OCI-LY1 (cell line): ENCODE measurements around the gene LSAMP.

Source experiments
- H2AFZ ChIP-seq: fragments of 200-600 bp; sonication (generic), shearing (Covaris generic); 2 replicates; pipeline ENCODE4 v1.6.0; 2014; ENCODE audit warnings: antibody characterized with exemption, mild to moderate bottlenecking, low read length
- H3F3A ChIP-seq: fragments of 200-600 bp; sonication (generic), shearing (Covaris generic); 2 replicates; pipeline ENCODE4 v1.6.0; 2014; ENCODE audit warnings: mild to moderate bottlenecking, antibody characterized with exemption, low read length, moderate library complexity; ENCODE audit not compliant: insufficient read depth
- H3K27ac ChIP-seq: fragments of 200-600 bp; sonication (generic); 2 replicates; pipeline ENCODE4 v1.5.1; 2014; ENCODE audit warnings: low read length, mixed run types, mild to moderate bottlenecking, low read depth; ENCODE audit not compliant: poor library complexity, severe bottlenecking
- H3K27me3 ChIP-seq: fragments of 200-600 bp; sonication (generic); 2 replicates; pipeline ENCODE4 v1.6.0; 2014; ENCODE audit warnings: antibody characterized with exemption, mild to moderate bottlenecking, low read length, moderate library complexity; ENCODE audit not compliant: insufficient read depth
- H3K36me3 ChIP-seq: fragments of 200-600 bp; sonication (generic); 2 replicates; pipeline ENCODE4 v1.6.1; 2014; ENCODE audit warnings: mild to moderate bottlenecking, antibody characterized with exemption, low read length, moderate library complexity, mixed read lengths; ENCODE audit not compliant: insufficient read depth
- H3K4me1 ChIP-seq: fragments of 200-600 bp; sonication (generic); 2 replicates; pipeline ENCODE4 v1.5.1; 2014; ENCODE audit warnings: mild to moderate bottlenecking, low read length, moderate library complexity; ENCODE audit not compliant: insufficient read depth, severe bottlenecking
- H3K4me2 ChIP-seq: fragments of 200-600 bp; sonication (generic), shearing (Covaris generic); 2 replicates; pipeline ENCODE4 v1.6.1; 2014; ENCODE audit warnings: low read length
- H3K4me3 ChIP-seq: fragments of 200-600 bp; sonication (generic); 2 replicates; pipeline ENCODE4 v1.5.1; 2014; ENCODE audit warnings: low read length, low read depth, mild to moderate bottlenecking, mixed read lengths; ENCODE audit not compliant: poor library complexity, severe bottlenecking
- H3K79me2 ChIP-seq: fragments of 200-600 bp; shearing (Covaris generic); 2 replicates; pipeline ENCODE4 v1.6.1; 2016; ENCODE audit warnings: mixed run types, low read length, mixed read lengths; ENCODE audit not compliant: insufficient read depth
- H3K9ac ChIP-seq: fragments of 200-600 bp; sonication (generic), shearing (Covaris generic); 2 replicates; pipeline ENCODE4 v1.6.1; 2014; ENCODE audit warnings: mild to moderate bottlenecking, low read length, mixed read lengths
- H3K9me2 ChIP-seq: fragments of 200-600 bp; sonication (generic), shearing (Covaris generic); 2 replicates; pipeline ENCODE4 v1.6.1; 2014; ENCODE audit warnings: low read depth, mild to moderate bottlenecking, low read length, mixed read lengths
- H3K9me3 ChIP-seq: fragments of 200-600 bp; shearing (Covaris generic); 2 replicates; pipeline ENCODE4 v1.6.1; 2014; ENCODE audit warnings: low read length, mixed read lengths
- H4K20me1 ChIP-seq: fragments of 200-600 bp; sonication (generic), shearing (Covaris generic); 2 replicates; pipeline ENCODE4 v1.6.0; 2016; ENCODE audit warnings: mild to moderate bottlenecking, low read length; ENCODE audit not compliant: insufficient read depth
- EZH2 ChIP-seq: fragments of 200-600 bp; sonication (generic), shearing (Covaris generic); IDR thresholded peaks from 2 replicates; pipeline ENCODE4 v1.8.0; 2017; ENCODE audit warnings: borderline replicate concordance, mixed run types, mild to moderate bottlenecking, antibody characterized with exemption, low read length, moderate library complexity, mixed read lengths
- TF ChIP-seq, protein P1 (sequence below): fragments of 200-600 bp; sonication (generic), shearing (Covaris generic); IDR thresholded peaks from 2 replicates; pipeline ENCODE4 v1.5.1; 2017; ENCODE audit warnings: mild to moderate bottlenecking, antibody characterized with exemption, low read length, moderate library complexity, mixed read lengths

Gene LSAMP

DNA sequence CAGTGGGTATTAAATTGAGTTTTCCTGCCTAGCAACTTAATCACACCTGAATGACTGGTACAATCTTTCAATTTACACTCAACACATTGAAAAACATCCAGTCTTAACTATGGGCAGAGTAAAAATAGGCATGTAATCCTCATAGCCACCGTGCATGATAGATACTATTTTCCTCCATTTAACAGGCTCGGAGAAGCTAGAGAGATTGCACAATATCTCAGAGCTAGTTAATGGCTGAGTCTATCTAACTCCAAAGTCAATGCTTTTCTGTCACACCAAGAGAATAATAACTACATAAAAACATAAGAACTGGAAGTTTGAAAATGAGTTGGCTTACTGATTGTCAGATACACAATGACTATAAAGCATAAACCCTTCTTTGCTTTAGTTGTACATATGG lies 36.8 kb downstream of the LSAMP start:
- no peaks in the 10 kb centered on the region for H4K20me1 ChIP-seq

DNA sequence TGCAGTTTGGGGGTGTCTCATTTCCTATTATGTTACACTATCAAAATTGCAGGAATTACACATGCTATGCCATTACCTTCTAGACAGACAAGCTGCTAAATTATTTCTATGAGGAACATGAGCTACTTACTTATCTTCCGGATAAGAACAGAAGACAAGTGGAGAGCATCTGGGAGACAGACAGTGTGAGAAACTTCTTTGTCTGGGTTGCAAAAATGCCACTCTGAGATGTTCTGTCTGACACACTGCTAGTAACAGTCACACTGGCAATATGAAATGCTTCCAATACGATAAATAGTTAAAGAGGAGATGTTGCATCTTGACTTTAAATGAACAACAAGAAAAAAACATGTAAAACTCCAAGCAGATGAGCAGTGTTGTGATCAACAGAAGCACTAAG lies 40.1 kb downstream of the LSAMP start:
- no peak overlapping the region for H2AFZ ChIP-seq
- H3F3A ChIP-seq, result no peaks in the 10 kb centered on the region
- H3K4me1 ChIP-seq, result no peaks in the 10 kb centered on the region
- no peak overlapping the region for H3K9ac ChIP-seq
- H3K27me3 ChIP-seq, result no peaks in the 10 kb centered on the region
- no peaks in the 10 kb centered on the region for H3K79me2 ChIP-seq
- H3K4me2 ChIP-seq, result no peak overlapping the region
- TF ChIP-seq EZH2, result no peak
- TF ChIP-seq, protein P1, sequence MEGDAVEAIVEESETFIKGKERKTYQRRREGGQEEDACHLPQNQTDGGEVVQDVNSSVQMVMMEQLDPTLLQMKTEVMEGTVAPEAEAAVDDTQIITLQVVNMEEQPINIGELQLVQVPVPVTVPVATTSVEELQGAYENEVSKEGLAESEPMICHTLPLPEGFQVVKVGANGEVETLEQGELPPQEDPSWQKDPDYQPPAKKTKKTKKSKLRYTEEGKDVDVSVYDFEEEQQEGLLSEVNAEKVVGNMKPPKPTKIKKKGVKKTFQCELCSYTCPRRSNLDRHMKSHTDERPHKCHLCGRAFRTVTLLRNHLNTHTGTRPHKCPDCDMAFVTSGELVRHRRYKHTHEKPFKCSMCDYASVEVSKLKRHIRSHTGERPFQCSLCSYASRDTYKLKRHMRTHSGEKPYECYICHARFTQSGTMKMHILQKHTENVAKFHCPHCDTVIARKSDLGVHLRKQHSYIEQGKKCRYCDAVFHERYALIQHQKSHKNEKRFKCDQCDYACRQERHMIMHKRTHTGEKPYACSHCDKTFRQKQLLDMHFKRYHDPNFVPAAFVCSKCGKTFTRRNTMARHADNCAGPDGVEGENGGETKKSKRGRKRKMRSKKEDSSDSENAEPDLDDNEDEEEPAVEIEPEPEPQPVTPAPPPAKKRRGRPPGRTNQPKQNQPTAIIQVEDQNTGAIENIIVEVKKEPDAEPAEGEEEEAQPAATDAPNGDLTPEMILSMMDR, result no peak
- no peak overlapping the region for H3K27ac ChIP-seq
- H3K9me2 ChIP-seq, result no peaks in the 10 kb centered on the region
- no peaks in the 10 kb centered on the region for H3K36me3 ChIP-seq
- no peaks in the 10 kb centered on the region for H3K9me3 ChIP-seq
- no peaks in the 10 kb centered on the region for H4K20me1 ChIP-seq
- no peak overlapping the region for H3K4me3 ChIP-seq

More for the DNA sequence above, 36.8 kb downstream of the LSAMP start:
- Histone ChIP-seq H3K4me3 (no peak overlapping the region), H3K79me2 (no peaks in the 10 kb centered on the region), H3K9ac (no peak overlapping the region), H3K9me2 (no peaks in the 10 kb centered on the region), H2AFZ (no peak overlapping the region), H3K36me3 (no peaks in the 10 kb centered on the region), H3K27ac (no peak overlapping the region), H3K4me1 (no peaks in the 10 kb centered on the region), H3K4me2 (no peak overlapping the region), H3K27me3 (no peaks in the 10 kb centered on the region), H3F3A (no peaks in the 10 kb centered on the region), H3K9me3 (no peaks in the 10 kb centered on the region)
- TF ChIP-seq EZH2, result no peak

DNA sequence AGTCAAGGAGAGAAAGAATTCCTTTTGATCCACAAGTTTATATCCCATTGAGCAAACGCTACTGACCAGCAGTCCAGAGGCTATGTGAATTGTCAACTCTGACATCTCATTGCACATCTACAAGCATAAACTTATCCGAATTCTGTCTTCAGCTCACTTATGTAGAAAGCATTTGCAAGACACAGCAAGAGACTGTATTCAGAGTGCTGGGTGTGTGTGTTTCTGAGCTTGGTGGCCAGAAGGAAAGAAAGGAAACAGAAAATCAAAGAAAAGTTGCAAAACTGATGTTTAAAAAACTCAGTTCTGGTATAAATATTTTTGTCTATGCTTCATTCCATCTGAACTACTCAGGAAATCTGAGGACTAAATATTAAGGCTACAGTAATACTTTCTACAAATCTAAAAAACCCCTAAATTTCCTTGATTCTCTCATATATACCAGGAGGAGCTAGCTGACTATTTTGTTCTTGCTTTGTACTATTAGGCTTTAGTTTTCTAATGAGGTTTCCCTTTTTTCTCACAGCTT lies 45.5 kb downstream of the LSAMP start:
- H3F3A ChIP-seq, result no peaks in the 10 kb centered on the region
- TF ChIP-seq EZH2, result no peak
- TF ChIP-seq, protein P1, result no peak
- H3K27ac ChIP-seq, result no peak overlapping the region
- no peak overlapping the region for H3K9ac ChIP-seq
- H2AFZ ChIP-seq, result no peak overlapping the region
- H3K36me3 ChIP-seq, result no peaks in the 10 kb centered on the region
- no peaks in the 10 kb centered on the region for H3K79me2 ChIP-seq
- no peaks in the 10 kb centered on the region for H3K9me2 ChIP-seq
- no peak overlapping the region for H3K4me3 ChIP-seq
- no peaks in the 10 kb centered on the region for H4K20me1 ChIP-seq
- no peaks in the 10 kb centered on the region for H3K27me3 ChIP-seq
- H3K9me3 ChIP-seq, result no peaks in the 10 kb centered on the region
- H3K4me1 ChIP-seq, result no peaks in the 10 kb centered on the region
- no peak overlapping the region for H3K4me2 ChIP-seq

DNA sequence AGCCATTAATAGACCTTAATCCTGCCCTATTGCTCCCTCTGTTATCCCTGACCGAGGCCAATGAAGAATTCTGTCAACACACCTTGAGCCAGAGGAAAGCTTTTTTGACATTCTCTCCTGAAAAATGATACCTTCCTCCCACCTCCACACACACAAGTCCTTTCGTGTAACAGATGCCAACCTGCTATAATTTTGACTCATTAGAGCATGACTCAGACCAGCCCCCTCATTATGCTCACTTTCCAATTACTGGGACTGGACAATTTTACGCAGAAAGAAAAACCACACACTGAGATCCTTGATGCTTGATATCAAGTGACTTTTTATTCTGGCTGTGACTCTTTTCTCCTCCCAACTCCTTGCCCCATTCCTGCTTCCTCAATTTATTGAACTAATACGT lies 50.9 kb downstream of the LSAMP start:
- H3K4me2 ChIP-seq, result no peak overlapping the region

More for the DNA sequence above, 50.9 kb downstream of the LSAMP start:
- Histone ChIP-seq H3K9me2 (no peaks in the 10 kb centered on the region), H3K9ac (no peak overlapping the region), H3K27ac (no peak overlapping the region), H3K79me2 (no peaks in the 10 kb centered on the region), H3K4me1 (no peaks in the 10 kb centered on the region), H4K20me1 (no peaks in the 10 kb centered on the region), H3F3A (no peaks in the 10 kb centered on the region), H3K36me3 (no peaks in the 10 kb centered on the region), H3K27me3 (no peaks in the 10 kb centered on the region), H2AFZ (no peak overlapping the region), H3K9me3 (no peaks in the 10 kb centered on the region), H3K4me3 (no peak overlapping the region)
- no peak for TF ChIP-seq EZH2
- TF ChIP-seq, protein P1, result no peak
